Stimulated activated CD8-positive, alpha-beta memory T cell treated with anti-CD3 and anti-CD28 coated beads, Interleukin-2, amount 100 ng/mL, for 1 hour (primary cell): Measurements from ENCODE around the gene SFRP4.
"Not testable (repeated sequence)": the region's sequence is repeated elsewhere in the genome, so short reads cannot be mapped to it uniquely, and the experiment has no call there.

ENCODE experiments used
- DNase-seq, 2 donors: peaks; one replicate each; pipeline ENCODE4 v3.0.0-alpha.2; 2020; ENCODE audit warnings: low read depth in 2 of 2

The SFRP4 gene

GRCh38 chr7:37916673-37917660, at the start of gene SFRP4:
Gene SFRP4 (minus strand): TSS chr7:37916817. CDS start chr7:37916537, 280 bp downstream.
- DNase-seq: no peak

DNA sequence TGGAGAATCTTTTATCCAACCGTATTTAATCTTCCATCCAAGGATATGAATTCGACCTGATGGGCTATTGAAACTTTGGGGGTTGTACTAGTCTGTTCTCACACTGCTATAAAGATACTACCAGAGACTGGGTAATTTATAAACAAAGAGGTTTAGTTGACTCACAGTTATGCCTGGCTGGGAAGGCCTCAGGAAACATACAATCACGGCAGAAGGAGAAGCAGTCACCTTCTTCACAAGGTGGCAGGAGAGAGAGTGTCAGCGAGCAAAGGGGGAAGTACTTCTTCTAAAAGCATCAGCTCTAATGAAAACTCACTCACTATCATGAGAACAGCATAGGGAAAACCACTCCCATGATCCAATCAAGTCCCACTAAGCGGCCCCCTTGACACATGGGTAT, 47.6 kb upstream of the SFRP4 start:
- no peak for DNase-seq

DNA sequence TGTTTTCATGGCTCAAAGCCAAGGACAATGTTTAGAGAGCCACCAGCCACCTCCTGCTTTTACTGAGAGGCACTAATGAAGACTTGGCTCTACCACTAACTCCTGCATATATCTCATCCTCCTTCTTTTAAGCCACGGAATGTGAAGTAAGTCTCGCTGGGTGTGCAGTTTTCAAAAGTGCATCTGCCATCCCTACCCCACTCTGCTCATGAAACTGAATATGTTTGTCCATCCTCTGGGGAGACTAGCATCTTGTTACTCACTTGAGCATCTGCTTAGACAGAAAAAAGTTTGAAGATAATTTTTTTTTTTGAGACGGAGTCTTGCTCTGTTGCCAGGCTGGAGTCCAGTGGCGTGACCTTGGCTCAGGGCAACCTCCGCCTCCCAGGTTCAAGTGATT, 44.6 kb upstream of the SFRP4 start:
- DNase-seq: no peak

GRCh38 chr7:37960483-37960882, 43.9 kb upstream of the SFRP4 start:
- DNase-seq: no peak

- no peak for DNase-seq
These were observed 40.8 kb upstream of the SFRP4 start for GRCh38 chr7:37957221-37957970.

DNA sequence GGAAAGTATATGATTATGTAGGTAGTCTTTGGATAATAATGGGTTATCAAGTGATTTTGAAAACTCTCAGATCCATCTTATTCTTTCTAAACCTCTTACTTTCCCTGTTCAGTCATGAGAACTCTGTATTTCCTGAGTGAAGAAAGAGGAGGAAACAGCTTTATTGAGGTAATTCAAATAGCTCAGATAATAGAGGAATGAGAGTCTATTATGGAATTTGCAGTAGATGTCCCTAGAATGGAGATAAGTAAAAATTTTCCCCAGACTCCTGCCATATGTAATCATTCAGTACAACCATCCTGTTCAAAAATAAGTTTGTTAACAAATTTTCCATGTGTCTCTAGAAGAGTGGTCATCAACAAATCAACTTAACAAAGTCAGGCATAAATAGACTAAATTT, 40.2 kb upstream of the SFRP4 start:
- no peak for DNase-seq

DNA sequence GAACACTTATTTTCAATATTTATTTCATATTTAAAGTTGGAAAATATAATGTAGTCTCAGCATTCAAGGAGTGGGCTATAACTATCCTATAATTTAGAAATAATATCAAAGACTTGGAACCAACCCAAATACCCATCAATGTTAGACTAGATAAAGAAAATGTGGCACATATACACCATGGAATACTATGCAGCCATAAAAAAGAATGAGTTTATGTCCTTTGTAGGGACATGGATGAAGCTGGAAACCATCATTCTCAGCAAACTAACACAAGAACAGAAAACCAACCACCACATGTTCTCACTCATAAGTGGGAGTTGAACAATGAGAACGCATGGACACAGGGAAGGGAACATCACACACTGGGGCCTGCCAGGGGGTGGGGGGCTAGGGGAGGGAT, 37.6 kb upstream of the SFRP4 start:
- DNase-seq: not testable (repeated sequence)

- DNase-seq: no peak
These were observed 35.6 kb upstream of the SFRP4 start for GRCh38 chr7:37952240-37952639.

DNA sequence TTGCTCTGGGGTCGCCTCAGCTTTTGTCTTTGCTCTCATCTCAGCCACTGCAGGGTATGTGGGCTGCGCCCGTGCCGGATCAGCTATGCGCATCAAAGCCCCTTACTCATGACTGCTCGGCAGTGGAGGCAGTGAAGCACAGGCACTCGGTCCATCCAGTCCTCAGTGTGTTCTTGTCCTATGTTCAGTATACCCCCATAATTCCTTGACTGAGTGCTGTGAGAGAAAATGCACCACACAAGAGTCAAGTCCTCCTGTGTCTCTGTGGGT, 31.3 kb upstream of the SFRP4 start:
- no peak for DNase-seq

- no peak for DNase-seq
These were observed 30.7 kb upstream of the SFRP4 start for GRCh38 chr7:37947138-37947940.

DNA sequence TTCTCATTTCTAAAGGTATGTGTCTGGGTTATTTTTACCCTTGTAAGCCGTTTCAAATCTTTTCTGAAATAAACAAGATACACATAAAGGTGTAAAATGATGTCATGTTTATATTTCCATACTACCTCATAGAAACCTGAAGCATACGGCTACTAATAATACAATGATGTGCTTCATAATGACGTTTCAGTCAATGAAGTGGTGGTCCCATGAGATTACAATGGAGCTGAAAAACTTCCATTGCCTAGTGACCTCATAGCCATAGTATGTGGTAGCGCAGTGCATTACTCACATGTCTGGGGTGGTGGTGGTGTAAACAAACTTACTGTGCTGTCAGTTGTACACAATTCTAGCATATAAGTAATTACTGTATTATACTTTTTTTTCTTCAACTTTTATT, 28.7 kb upstream of the SFRP4 start:
- DNase-seq: no peak

DNA sequence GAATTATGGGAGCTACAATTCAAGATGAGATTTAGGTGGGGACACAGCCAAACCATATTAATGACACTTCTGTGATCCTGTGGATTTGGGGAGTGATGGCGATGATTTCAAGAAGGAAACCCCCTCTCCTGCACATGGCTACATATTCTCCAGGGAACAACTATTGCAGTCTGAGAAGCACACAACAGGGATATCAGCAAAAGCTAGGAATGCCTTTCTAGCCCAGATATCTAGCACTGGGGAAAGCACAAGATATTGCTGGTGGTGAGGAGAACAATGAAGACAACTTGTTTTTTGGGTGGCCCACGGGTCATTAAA, 28.1 kb upstream of the SFRP4 start:
- no peak for DNase-seq

GRCh38 chr7:37943905-37944736, 27.5 kb upstream of the SFRP4 start:
- DNase-seq: no peak

DNA sequence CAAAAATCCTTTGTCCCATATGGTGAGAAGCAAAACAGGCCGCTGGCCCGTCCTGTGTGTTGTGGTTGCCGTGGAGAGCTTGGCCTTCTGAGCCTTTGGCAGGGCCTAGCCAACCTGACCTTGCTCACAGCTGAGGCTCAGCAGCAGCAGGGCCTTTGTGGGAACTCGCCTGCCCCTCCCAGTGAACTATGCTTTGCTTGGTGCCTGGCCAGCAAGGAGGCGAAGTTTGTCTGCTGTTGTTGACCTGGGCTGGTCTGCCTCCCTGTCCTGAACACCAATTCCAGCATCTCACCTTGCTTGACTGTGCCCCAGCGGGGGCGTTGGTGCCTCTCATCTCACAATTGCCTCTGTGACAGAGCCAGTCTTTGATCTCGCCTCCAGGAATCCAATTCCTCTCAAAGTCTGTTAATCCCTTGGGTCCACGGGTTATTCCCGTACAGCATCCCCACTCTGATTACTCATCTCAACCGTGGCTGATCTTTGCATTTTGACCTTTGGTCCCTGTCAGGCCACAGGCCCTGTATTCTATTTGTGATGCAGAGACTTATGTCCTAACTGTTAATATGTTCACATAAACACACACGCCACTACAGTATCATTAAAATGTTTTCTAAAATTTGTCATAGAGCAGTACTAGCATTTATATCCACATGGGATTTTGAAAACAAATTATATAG, 26.5 kb upstream of the SFRP4 start:
- DNase-seq: no peak

DNA sequence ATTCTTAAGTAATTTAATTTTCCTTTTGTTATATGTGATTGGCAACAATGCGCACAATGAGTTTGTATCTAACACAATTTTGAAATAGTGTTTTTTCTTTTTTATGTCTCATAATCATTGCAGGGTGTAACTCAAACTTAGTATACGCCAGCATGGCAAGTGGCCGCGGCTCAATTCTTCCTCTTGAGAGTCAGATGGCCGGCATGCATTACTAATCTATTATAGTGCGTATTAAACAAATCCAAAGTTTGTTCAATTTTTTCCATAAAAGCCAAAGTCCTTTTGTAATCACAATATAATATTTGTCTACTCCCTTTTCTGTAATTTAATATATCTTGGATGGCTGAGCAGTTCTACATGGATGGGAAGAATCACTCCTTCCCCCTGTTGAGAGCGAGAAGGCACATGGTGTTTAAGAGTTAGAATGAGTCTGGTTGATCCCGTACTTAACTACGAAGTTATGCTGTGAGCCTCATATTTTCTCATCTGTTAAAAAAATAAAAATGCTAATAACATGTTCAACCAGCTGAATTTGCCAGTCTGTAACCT, 16.5 kb upstream of the SFRP4 start:
- DNase-seq: no peak

GRCh38 chr7:37932543-37932942, 15.9 kb upstream of the SFRP4 start:
- no peak for DNase-seq

DNA sequence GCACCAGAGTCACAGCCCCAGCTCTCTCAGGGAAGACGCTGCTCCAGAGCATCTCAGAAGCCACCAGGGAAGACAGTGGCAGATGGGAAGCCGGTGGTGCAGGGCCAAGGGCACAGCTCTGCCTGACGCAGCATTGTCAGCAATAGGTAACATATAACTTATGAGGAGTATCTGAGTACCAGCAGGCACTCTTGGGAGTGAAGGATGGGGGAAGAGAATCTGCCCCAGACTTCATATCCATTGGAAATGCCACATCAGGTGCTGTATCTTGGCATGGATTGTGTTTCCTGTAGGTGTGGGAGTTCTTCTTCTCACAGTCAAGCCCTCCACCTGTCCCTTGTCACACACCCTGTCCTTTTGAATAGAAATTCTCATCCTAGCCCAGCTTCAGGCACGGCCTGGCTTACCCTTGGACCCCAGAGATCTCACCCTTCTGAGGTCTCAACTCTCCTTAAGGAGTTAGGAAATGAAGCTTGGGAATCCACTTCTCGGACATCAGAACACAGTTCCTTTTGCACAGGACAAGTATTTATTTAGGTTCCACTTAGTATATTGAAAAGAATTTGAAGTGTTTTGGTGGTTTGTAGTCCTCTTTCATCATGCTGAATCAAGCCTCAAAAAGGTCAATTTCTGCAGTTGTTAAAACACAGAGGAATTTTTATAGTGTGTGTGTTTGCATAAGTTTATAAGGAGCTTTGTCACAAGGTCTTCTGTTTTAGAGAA, 13.8 kb upstream of the SFRP4 start:
- no peak for DNase-seq

DNA sequence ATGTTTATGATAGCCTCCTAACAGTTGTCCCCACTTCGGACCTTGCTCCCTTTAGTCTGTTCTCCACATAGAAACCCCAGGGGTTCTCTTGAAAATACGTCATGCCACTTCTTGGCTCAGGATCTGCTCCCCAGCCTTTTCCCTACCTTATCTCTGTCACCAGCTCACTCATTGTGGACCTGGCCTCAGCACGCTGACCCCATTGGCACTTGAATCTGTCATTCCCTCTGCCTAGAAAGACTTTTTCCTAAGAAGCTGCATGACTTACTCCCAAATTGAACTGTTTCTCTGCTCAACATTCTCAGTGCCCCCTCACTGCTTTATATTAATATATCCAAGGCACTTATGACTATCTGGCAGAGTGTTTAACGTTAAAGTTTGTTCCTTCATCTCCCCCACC, 12.3 kb upstream of the SFRP4 start:
- DNase-seq: no peak

DNA sequence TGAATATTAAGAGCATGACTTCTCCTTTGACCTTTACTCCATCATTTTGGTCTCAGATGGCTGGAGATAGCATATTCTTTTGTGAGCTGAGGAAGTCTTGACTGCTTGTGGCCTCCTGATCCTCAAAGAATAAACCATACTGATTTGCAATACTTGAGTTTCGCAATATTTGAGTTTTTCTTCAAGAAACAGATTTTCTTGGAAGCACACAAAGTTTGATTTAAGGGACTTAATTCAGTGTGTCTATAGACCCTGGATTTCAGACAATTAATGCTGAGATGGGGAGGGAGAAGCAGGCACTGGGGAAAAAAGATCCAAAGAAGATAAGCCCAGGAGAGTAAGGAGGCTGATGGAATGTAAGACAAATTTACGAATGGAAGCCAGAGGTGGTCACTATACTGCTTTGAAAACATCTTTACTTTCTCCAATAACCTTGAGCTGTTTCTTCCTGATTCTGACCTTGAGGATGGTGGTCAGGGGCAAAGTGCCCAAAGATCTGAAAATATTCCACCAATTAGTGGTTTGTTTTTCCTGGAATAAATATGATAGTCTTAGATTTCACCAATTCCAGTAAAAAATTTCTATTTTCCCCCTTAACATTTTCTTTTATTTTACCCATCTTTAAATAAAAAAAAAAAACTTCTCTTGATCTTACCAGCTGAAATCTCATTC, 11.3 kb upstream of the SFRP4 start:
- DNase-seq: no peak

GRCh38 chr7:37925620-37926019, 9.0 kb upstream of the SFRP4 start:
- DNase-seq: no peak
